Sigmoid colon (tissue), 4 donors: Measurements from ENCODE around the gene TMCC3.

ENCODE experiments used
- EP300 ChIP-seq, 4 donors: sonication (generic); formaldehyde crosslinking; IDR thresholded peaks; one replicate each; pipeline ENCODE4 v1.6.1; 2017; ENCODE audit warnings: antibody characterized with exemption in 4 of 4
- POLR2AphosphoS5 ChIP-seq, 4 donors: sonication (generic); formaldehyde crosslinking; IDR thresholded peaks; one replicate each; pipeline ENCODE4 v1.6.1; 2017; ENCODE audit warnings: antibody characterized with exemption in 4 of 4
- TF ChIP-seq, protein P1 (sequence below), 4 experiments: fragments of 450-650 bp in 3 of 4; fragments of 200-600 bp in 1 of 4; IDR thresholded peaks; one replicate each; pipeline ENCODE4 v1.5.1; 2016 to 2019; ENCODE audit warnings: antibody characterized with exemption in 4 of 4, mild to moderate bottlenecking in 3 of 4, moderate library complexity in 2 of 4

DNA sequence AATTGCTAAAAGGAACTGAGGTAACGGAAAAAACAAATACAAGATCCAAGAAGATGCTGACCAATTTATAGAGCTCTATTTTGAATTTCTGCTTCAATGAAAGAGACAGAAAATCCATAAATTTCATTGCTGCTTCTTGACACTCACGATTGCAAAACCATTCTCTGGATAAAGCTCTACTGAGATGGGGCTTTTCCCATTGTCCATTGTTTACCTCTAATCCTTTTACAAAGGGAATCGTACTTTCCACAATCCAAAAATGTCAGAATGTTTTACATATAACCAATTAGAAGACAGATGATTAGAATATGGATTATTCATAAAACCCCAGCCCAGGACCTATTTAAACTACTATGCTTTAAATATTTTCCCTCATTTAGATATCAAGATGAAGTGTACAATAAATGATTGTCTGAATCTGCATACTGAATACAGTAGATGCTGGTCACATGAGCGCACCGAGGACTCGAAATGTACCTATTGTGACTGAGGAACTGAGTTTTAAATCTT is 16.7 kb upstream of the TMCC3 start:
- TF ChIP-seq, protein P1, sequence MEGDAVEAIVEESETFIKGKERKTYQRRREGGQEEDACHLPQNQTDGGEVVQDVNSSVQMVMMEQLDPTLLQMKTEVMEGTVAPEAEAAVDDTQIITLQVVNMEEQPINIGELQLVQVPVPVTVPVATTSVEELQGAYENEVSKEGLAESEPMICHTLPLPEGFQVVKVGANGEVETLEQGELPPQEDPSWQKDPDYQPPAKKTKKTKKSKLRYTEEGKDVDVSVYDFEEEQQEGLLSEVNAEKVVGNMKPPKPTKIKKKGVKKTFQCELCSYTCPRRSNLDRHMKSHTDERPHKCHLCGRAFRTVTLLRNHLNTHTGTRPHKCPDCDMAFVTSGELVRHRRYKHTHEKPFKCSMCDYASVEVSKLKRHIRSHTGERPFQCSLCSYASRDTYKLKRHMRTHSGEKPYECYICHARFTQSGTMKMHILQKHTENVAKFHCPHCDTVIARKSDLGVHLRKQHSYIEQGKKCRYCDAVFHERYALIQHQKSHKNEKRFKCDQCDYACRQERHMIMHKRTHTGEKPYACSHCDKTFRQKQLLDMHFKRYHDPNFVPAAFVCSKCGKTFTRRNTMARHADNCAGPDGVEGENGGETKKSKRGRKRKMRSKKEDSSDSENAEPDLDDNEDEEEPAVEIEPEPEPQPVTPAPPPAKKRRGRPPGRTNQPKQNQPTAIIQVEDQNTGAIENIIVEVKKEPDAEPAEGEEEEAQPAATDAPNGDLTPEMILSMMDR (IDR thresholded peaks at IDR 0.05): no peak
- TF ChIP-seq POLR2AphosphoS5 (IDR thresholded peaks at IDR 0.05) (no peak), EP300 (IDR thresholded peaks at IDR 0.05) (no peak)
